Astrocyte of the spinal cord (primary cell): ENCODE data around the gene LHX6.

Experiments used
- DNase-seq: peaks from one replicate; pipeline ENCODE4 v3.0.0; 2011; ENCODE audit warnings: low read depth, low spot score
- H3K4me3 ChIP-seq: 2 replicates; pipeline ENCODE4 v1.5.1; 2011; ENCODE audit warnings: low read depth, mild to moderate bottlenecking, low read length, moderate library complexity
- CTCF ChIP-seq: IDR thresholded peaks from 2 replicates; pipeline ENCODE4 v1.5.1; 2012; ENCODE audit warnings: low read depth, mild to moderate bottlenecking, low read length, inconsistent platforms
- in situ Hi-C: cut with HindIII; loops from 2 replicates; pipeline ENCODE4 v1.10.0; 2017; ENCODE audit warnings: low sequenced_read_pairs

LHX6 gene

GRCh38 chr9:122195875-122196274 lies 32.9 kb downstream of the LHX6 start:
- DNase-seq = no peak
- no peak for TF ChIP-seq CTCF
- no peak overlapping the region for H3K4me3 ChIP-seq
- in situ Hi-C loops = no loop called here

- H3K4me3 ChIP-seq = no peak overlapping the region
- no peak for TF ChIP-seq CTCF
- DNase-seq = no peak
- in situ Hi-C loops = no loop called here
Observed at GRCh38 chr9:122193651-122194050, 35.1 kb downstream of the LHX6 start.

GRCh38 chr9:122192914-122193525 lies 35.7 kb downstream of the LHX6 start:
- in situ Hi-C loops = no loop called here
- TF ChIP-seq CTCF = no peak
- DNase-seq = peak; percentile 14

GRCh38 chr9:122192261-122192875 lies 36.4 kb downstream of the LHX6 start:
- no peak for TF ChIP-seq CTCF
- in situ Hi-C loops = no loop called here
- no peak overlapping the region for H3K4me3 ChIP-seq
- DNase-seq = no peak

More at GRCh38 chr9:122192914-122193525, 35.7 kb downstream of the LHX6 start:
- H3K4me3 ChIP-seq = no peak overlapping the region

- in situ Hi-C loops = no loop called here
- DNase-seq = no peak
- H3K4me3 ChIP-seq = no peak overlapping the region
- TF ChIP-seq CTCF = no peak
Observed at GRCh38 chr9:122191584-122191983, 37.2 kb downstream of the LHX6 start.

GRCh38 chr9:122190597-122191381 lies 38.0 kb downstream of the LHX6 start:
- in situ Hi-C loops = no loop called here
- no peak for TF ChIP-seq CTCF
- no peak overlapping the region for H3K4me3 ChIP-seq
- no peak for DNase-seq
